IMR-90 (cell line): ENCODE measurements around the gene CTNND2.

Source experiments
- CTCF ChIP-seq: conservative IDR thresholded peaks from 2 replicates; pipeline ENCODE4 v1.5.1; 2012; ENCODE audit warnings: mild to moderate bottlenecking, low read depth, low read length, improper control_type of control experiment
- ELK1 ChIP-seq: fragments of 150-350 bp; IDR thresholded peaks from 2 replicates; pipeline ENCODE4 v1.6.1; 2016; ENCODE audit warnings: low read depth, mild to moderate bottlenecking, low read length, moderate library complexity, borderline replicate concordance

- TF ChIP-seq CTCF (no peak), ELK1 (no peak)
Measured at GRCh38 chr5:11518676-11519075, 385.6 kb downstream of the CTNND2 start.
